ENCODE results near the gene ANO1.

Gene ANO1

DNA sequence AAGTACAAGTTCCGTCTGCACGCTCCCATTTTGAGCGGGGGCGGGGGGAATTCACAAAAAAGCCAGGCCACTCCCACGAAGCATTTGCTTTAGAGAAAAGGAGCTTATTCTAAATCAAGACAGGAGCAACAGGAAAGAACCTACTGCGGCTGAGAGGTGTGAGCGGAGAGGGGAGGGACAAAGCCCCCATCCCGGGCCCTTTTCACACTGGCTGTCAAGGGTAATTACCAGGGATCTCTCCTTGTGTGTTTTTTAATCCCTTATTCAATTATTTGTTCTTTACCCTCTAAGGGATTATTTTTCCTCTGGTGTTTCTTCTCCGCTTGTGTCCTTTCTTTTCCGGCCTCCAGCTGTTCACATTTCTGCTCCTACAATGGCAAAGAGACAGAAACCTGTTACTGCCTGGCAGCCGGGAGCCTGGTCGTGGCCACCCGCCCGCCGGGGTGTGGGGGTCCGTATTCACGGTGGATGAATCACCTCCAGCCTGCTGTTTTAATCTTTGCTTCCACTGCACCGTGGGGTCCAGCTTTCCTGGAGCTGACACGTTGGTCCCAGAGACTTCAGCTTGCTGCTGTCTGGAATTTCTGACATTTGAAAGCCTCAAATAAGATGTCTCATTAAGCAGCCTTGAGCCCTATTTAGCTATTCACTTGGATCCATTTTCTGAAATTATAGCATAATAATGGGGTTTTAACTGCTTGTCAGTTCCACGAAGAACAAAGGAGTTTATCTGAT, 63.5 kb downstream of the ANO1 start:
- DNase-seq: no peak

DNA sequence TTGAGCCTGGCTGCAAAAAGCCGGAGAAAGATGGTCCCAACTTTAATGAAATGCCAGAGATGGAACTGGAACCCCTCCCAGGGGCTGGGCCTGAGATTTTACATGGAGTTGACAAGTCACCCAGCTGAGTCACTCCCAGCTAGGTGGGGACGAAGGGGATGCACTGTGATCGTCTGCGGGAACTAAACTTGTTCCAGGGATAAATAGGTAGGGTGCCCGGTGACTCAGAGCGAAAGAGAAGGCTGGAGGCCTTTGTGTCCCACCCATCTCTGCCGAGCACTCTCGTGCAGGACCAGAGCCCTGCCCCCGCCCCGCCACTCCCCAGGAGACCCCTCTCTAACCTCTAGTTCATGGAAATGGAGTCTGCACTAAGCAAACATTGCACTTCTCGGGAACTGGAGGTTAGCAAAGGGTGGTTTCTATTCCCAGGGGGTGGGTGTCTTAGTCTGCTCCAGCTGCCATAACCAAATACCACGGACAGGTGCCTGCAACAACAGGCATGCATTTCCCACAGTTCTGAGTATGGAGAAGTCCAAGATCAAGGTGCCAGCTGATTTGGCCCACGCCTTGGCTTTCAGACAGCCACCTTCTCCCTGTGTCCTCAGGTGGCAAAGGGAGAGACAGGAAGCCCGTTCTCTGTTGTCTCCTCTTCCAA, 64.2 kb downstream of the ANO1 start:
- DNase-seq: no peak

DNA sequence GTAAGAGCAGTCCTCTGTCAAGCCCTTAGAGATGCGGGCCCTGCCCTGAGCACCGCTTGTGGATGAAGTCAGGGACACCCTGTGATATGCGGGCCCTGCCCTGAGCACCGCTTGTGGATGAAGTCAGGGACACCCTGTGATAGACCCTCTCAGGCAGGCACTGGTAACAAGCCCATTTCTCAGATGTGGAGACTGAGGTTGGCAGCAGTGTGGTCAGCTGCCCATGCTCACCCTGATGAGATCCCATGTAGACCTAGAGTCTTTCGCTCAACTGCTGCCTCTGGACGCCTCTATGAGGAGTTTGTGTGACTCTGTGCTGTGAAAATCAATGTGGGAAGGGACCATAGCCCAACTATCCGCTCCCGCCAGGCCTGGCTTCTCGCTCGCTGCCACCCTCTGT, 66.1 kb downstream of the ANO1 start:
- no peak for DNase-seq

DNA sequence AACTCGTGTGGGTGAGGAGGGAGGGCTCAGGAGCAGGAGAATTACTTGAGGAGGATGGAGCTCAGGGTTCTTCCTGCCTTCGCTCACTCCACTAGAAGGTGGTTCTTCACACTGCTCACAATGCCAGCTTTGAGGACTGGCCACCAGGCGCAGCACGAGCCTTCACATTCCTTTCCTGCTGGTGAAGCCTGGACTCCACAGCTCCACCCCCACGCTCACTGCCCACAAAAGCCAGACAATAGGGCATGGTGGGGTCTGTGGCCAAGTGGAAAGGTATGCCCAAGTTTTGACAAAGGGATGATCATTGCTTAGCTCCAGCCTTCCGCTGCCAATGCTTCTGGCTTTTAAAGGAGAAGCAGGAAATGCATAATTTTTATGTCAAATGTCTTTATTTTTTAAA, 67.0 kb downstream of the ANO1 start:
- no peak for DNase-seq

DNA sequence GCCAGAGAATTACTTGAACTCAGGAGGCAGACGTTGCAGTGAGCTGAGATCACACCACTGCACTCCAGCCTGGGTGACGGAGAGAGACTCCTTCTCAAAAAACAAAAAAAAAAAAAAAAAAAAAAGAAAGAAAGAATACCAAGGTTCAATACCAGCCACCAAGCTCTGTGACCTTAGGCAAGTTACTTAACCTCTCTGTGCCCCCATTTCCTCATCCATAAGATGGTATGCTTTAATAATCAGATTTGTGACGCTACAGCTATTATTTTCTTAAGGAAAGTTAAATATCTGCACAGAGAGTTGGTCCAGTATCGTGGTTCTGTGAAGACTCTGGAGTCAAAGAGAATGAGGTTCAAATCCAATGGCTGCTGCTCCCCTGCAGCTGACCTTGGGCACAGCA, 67.7 kb downstream of the ANO1 start:
- no peak for DNase-seq

DNA sequence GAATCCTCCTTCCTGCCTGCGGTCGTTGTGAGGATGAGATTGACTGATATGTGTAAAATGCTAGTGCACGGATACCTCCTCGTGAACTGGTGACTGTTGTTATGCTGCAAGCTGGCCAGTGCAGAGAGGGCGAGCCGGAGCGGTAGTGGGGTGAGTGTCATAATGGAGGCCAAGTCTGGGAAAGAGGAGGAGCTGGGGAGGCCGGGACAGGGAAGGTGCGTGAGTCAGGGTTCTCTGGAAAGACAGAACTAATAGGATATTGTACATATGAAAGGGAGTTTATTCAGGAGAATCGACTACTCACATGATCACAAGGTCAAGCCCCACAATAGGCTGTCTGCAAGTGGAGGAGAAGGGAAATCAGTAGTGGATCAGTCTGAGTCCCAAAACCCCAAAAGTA, 68.2 kb downstream of the ANO1 start:
- DNase-seq: no peak

DNA sequence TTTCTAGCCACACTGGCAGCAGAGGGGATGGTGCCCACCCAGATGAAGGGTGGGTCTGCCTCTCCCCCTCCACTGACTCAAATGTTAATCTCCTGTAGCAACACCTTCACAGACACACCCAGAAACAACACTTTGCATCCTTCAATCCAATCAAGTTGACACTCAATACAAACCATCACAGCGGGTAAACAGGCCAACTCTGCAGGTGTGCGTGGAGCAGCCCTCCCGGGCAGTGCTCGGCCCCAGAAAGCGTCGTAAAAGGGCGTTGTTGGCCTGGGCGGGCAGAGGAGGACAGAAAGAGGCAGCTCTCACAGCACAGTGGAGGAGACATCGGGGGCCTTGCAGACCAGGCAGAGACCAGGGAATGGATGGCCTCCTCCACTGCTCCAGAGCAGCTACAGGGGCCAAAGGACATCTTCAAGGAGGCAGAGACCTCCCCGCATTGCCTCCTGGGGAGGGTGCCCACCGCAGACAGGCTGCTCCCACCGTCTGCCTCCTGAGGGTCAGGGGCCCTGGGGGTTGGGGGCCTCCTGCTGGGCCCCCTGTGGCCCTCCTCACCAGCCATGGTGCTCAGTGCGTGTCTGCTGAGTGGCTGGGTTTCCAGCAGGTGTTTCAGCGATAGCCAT, 68.9 kb downstream of the ANO1 start:
- no peak for DNase-seq

DNA sequence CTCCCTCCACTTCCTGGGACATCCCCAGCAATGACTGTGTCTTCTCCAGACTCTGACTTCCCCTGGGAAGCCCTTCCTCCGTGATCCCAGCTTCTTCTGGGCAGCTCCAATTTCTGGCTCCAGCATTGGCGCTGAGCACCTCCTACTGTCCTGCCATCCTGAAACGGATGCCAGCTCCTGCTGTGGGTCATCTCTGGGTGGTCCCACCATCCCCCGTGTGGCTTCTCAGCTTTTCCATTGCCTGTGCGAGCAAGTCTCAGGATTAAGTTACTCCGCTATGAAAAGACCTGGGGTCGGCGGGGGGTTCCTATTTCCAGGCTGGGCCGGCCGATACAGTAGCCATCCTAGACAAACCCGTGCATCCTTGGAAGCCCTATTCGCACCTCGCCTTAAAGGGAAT, 69.6 kb downstream of the ANO1 start:
- no peak for DNase-seq

DNA sequence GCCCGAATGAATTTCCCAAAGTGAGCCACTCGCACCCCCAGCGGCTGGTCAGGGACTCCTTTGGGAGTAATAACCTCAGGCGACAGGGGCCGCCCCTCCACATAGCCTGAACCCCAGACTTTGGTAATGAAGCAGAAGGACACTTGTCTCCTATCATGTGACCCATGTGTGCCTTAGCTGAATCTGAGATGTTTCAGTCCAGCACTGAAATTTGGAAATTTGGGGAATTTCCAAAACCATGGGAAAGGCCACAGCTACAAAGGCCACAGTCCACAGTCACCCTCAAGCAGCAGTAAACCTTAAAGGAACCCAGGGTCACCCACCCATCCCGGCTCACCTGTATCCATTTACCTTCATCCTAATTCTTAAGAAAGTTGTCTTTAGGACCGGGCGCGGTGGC, 73.6 kb downstream of the ANO1 start:
- no peak for DNase-seq

DNA sequence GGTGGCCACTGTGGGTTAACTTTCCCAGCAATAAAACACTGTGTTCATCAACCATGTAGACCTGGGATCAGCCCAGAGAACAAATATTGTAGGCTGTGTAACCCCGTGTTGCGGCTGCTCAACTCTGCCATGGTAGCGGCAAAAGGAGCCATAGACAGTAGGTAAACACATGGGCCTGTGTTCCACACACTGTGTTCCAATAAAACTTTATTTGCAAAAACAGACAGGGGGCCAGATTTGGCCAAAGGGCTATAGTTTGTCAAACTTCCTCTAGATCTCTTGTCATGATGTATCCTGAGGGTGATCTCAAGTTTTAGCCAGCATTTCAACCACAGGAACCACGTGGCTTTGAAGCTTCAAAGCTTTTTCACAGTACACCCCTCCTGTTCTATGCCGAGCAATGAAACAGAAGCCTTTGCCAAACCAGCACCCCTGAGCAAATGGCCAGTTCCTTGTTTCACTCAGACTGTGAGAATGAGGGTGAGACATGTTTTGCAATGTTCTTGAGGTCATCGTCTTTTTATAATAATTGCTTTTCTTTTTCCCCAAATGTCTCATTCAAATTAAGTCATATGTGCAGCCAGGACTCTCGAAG, 75.1 kb downstream of the ANO1 start:
- DNase-seq: no peak

DNA sequence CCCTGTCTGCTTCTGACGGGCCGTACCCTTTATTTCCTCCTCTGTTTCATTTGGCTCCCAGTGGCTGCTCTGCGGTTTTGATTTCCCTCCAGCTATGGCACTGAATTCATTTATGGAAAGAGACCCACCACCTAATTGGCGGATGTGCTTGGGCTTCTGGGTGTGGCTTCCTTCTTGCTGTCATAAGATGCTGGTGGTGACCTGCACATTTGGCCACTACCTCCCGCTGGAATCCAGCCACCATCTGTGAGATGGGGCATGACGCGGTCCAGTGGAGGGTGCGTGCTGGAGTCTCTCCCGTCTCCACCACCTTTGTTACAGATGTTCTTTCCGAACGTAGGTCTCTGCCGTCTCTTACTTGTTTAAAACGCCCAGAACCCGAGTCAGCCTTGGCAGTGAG, 77.3 kb downstream of the ANO1 start:
- DNase-seq: no peak

DNA sequence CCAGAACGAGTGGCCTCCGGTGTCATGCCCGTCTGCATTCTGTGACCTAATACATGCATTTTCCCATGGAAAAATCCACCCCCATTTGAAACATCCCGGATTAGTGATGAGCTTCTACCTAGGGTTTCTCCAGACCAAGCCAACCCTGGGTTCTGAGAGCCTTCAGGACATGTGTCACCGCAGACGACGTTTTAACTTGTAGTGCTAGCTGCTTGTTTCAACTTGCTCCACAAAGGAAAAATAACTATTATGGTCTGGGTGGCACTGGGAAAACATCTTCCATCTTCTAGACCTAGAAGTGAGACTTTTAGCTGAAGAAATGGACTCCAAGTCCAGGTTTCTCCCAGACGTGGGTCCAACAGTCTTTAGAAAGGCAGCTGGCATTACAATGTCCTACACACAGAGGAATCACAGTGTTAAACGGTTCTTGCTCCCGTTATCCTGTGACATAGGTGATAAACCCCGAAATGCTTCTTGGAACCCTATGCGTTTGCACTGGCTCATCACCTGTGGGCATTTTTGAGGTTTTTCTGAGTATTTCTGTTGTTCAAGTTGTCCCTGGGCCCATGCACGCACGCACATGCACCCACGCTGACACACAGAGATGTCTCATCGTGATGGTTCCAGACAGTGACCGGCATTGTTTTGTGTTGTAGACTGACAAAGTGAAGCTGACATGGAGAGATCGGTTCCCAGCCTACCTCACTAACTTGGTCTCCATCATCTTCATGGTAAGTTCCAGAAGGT, 78.3 kb downstream of the ANO1 start:
- DNase-seq: no peak

DNA sequence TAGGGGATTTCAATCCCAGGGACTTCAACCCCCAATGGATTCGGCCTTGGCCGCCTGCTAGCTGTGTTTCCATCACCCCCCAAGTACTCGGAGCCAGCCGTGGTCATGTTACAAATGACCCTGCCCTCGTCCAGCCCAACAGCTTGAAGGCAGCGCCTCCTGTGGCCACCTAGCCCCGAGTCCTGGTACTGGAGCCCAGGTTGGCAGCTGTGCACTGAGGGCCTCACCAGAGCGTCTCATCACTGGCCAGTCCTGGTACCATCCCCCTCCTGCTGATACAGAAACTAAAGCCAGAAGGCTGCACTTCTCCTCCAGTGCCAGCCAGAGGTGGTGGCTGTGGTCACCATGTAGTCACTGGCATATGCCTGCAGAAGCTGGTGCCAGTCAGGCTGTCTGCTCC, 80.1 kb downstream of the ANO1 start:
- DNase-seq: no peak

DNA sequence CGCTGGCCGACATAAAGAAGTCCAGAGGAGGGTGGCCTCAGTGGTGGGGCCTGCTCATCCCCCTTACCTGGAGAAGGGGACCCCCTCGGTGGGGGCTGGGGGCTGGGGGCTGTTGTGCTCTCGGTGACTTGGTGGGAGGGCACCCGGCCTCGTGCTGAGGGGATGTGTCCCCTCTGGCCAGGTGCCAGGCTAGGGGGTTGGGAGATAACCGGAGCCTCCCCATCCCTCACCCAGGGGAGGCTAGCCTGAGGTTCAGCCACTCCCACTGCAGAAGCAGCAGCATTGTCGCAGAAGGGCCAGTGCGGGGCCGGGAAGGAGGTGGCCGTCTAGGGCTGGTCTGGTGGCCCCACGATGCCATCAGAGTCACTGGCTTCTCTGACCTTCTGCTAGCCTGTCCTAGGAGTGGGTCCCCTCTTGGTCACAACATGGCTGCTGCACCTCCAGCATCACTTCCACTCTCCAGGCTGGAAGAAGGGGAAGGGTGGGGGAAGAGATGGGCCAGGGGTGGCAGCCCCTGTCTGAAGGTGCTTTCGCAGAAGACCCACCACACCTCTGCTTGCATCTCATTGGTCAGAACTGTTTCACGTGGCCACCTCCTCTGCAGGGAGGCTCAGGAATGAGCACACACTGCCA, 80.8 kb downstream of the ANO1 start:
- no peak for DNase-seq

DNA sequence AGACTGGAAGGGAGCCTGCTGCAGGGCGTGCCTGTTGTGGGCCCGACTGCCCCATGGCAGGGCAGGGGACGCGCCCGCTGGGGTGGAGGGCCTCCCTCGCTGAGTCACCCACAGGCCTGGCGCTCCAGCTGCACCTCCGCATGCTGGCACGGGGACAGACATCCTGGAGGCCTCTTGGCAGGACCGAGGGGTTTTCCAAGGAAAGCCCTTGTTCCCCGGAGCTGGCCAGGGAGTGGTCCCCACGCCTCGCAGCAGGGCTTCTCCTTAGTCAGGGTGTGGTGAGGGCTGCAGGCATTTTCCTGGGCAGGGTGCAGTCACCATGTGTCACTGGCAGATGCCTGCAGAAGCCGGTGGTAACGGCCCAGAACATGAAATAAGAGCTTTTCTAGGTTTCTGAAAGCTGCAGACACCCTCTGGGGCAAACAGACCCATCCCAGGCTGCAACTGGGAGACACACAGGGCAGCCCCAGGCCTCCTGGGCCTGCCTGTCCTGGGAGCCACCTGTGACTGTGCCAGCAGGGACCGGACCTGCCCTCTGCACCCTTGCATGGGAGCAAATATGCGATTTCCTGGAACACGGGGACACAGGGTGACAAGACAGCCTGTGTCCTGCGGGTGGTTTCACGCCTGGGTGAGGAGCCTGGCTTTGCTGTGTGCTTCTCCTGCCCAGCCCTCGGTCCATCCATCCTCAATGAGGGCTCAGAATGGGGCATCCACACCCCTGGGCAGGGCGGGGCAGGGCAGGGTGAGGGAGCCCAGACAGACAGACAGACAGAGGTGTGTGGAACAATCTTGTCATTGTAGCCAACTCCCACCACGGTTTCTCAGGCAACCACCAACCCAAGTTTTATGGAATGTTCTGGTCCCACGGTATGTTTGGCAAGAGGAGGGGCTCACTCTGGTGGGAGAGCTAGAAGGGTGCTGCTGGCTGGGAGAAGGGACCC, 81.8 kb downstream of the ANO1 start:
- no peak for DNase-seq

DNA sequence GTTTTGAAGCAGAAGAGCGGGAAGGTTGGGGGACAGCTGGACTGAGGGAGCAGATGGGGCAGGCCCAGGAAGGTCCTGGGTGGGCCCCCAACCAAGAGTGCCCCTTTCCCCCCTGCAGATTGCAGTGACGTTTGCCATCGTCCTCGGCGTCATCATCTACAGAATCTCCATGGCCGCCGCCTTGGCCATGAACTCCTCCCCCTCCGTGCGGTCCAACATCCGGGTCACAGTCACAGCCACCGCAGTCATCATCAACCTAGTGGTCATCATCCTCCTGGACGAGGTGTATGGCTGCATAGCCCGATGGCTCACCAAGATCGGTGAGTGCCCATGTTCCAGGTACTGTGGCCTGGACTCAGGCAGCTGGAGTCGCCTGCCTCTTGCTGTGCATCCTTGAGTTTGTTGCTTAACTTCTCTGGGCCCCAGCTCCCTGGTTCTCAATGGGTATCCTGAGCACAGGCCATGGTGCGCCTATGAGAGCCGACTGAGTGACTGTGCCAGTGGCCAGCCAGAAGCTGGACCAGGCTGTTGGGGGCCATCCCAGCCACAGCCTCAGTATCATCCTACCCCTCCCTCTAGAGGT, 83.0 kb downstream of the ANO1 start:
- DNase-seq: no peak

DNA sequence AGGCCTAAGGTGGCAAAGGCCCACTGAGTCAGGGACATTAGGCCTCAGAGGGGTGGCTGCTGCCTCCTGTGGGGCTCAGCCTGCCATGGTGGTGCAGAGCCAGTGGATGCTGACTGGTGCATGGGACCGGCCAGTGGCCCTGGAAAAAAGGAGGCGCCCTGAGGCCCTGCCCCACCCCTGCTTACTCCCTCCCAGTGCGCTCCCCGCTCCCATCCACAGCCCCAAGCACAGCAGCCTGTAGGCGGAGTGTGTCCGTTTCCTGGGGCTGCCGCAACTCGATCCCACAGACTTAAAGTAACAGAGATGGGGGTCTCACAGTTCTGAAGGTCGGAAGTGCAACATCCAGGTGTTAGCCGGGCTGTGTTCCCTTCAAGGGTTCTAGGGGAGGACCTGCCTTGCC, 86.6 kb downstream of the ANO1 start:
- no peak for DNase-seq

DNA sequence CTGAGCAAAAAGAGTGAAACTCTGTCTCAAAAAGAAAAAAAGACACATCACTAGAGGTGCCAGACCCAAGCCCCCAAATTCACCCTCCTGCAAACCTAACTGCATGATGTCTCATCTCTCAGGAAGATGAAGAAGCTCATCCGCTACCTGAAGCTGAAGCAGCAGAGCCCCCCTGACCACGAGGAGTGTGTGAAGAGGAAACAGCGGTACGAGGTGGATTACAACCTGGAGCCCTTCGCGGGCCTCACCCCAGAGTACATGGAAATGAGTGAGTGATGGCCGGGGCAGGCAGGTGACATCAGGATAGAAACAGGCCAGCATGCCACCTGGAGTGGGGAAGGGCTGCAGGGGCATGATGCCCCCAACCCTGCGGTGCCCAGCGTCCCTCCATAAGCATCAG, 89.0 kb downstream of the ANO1 start:
- DNase-seq: no peak

DNA sequence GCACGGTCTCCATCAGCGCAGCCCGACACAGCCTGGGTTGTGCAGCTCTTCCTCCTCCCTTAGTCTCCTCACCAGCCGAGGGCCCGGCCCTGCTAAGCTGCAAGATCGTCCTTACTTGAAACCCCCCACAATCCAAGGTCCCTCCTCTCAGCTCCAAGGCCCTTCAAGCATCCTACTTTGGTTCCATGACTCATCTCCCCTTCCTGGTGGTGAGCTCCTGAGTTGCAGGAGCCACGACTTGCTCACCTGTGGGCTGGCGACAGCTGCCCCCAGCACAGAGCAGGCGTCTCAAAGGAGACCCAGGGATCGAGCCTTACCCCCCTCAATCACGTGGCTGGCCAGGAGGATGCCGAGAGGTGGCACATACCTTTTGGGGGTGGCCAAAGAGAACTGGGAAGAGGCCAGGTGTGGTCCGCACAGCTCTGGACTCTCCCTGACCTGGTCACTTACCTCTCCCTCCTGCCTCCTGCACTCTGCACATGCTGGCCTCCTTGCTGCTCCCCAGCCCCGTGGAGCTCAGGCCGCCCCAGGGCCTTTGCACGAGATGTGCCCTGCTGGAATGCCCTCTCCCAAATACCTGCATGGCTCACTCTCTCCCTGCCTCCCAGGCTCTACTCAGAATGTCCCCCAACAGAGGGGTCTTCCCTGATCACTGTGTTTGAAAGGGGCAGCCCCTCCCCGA, 89.7 kb downstream of the ANO1 start:
- no peak for DNase-seq

DNA sequence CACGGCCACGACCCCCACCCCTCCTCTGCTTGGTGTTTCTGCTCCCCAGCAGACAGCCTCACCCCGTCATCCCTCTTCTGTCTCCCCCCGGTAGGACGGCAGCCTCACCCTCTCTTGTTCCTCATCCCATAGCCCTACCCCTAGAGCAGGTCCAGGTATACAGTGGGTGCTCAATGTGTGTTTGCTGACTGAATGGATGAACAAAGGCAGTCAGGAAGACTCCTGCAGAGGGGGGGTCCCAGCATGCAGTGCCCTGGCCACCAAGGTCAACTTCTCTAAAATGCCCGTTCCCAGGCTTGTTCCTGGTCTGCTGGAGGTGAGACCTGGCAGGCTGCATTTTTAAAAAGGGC, 90.3 kb downstream of the ANO1 start:
- no peak for DNase-seq

DNA sequence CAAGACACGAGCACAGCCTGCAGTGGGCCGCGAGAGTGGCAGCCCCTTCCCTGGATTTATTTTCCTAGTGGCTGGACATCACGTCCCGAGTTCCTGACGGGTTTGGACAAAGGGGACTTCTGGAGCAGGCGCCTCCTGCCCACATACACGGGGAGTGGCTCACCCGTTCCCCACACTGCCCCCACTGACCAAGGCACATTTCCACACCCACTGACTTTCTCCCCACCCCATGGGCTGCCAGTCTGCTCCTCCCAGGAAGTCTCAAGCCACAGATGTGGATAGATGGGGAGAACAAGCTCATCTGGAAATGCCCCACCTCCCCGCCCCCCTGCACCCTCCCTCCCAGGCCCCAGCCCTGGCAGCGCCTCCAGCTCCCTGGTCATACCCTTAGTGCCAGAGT, 91.0 kb downstream of the ANO1 start:
- no peak for DNase-seq
